Measurements from ENCODE around the gene PEX14. TPM values are rescaled to one million over a fixed set of nuclear protein-coding genes. Genes with fewer than 3 reads are reported as not detected.

PEX14 gene
- total RNA-seq, 4 donors from 2014 or later: 2.0 to 21.9 (median 5.3) TPM

GRCh38 chr1:10536133-10536770, 61.5 kb downstream of the PEX14 start:
- H3K9me3 ChIP-seq: no peaks in the 10 kb centered on the region
- H3K4me1 ChIP-seq: peaks cover 0 to 5% of the 10 kb centered on the region in 2 donors
- intact Hi-C loops (cut with DNase I; ENCODE audit: low total_unique reads): no loop called here
- no peak overlapping the region for H3K27ac ChIP-seq
- H3K4me3 ChIP-seq: no peak overlapping the region
- TF ChIP-seq CTCF (IDR thresholded peaks at IDR 0.05) (no peak), POLR2A (IDR thresholded peaks at IDR 0.05) (no peak)
- H3K27me3 ChIP-seq: no peaks in the 10 kb centered on the region
- H3K36me3 ChIP-seq: no peaks in the 10 kb centered on the region
- DNase-seq: no peak

- no peak for DNase-seq
- Histone ChIP-seq H3K27me3 (no peaks in the 10 kb centered on the region), H3K9me3 (no peaks in the 10 kb centered on the region), H3K4me1 (peaks cover 0 to 5% of the 10 kb centered on the region in 2 donors), H3K36me3 (no peaks in the 10 kb centered on the region), H3K27ac (no peak overlapping the region), H3K4me3 (no peak overlapping the region)
- intact Hi-C loops (cut with DNase I; ENCODE audit: low total_unique reads): no loop called here
- TF ChIP-seq POLR2A (IDR thresholded peaks at IDR 0.05) (no peak), CTCF (IDR thresholded peaks at IDR 0.05) (no peak)
Observed at GRCh38 chr1:10537082-10537766, 62.5 kb downstream of the PEX14 start.

GRCh38 chr1:10538646-10539355, 64.1 kb downstream of the PEX14 start:
- Histone ChIP-seq H3K27ac (peak overlapping the region in 1 of 2 donors; percentile 70), H3K27me3 (no peaks in the 10 kb centered on the region), H3K4me3 (no peak overlapping the region), H3K36me3 (no peaks in the 10 kb centered on the region), H3K9me3 (no peaks in the 10 kb centered on the region), H3K4me1 (peaks cover 0 to 5% of the 10 kb centered on the region in 2 donors)
- TF ChIP-seq CTCF (IDR thresholded peaks at IDR 0.05) (no peak), POLR2A (IDR thresholded peaks at IDR 0.05) (no peak)
- no peak for DNase-seq
- intact Hi-C loops (cut with DNase I; ENCODE audit: low total_unique reads): no loop called here

- Histone ChIP-seq H3K4me1 (peaks cover 0 to 5% of the 10 kb centered on the region in 2 donors), H3K9me3 (no peaks in the 10 kb centered on the region), H3K4me3 (no peak overlapping the region), H3K27ac (peak overlapping the region; percentile 63 to 70), H3K27me3 (no peaks in the 10 kb centered on the region), H3K36me3 (no peaks in the 10 kb centered on the region)
- TF ChIP-seq POLR2A (IDR thresholded peaks at IDR 0.05): no peak
- TF ChIP-seq CTCF (IDR thresholded peaks at IDR 0.05): no peak
- no peak for DNase-seq
- intact Hi-C loops (cut with DNase I; ENCODE audit: low total_unique reads): no loop called here
Observed at GRCh38 chr1:10539411-10540043, 64.8 kb downstream of the PEX14 start.

Measured in uterus (tissue), 4 donors.